ENCODE data around the gene CDK10. TPM values are rescaled to one million over a fixed set of nuclear protein-coding genes. Genes with fewer than 3 reads are reported as not detected.

CDK10 gene
- total RNA-seq, 2 donors from 2014 or later, result 86.1 to 92.7 TPM

DNA sequence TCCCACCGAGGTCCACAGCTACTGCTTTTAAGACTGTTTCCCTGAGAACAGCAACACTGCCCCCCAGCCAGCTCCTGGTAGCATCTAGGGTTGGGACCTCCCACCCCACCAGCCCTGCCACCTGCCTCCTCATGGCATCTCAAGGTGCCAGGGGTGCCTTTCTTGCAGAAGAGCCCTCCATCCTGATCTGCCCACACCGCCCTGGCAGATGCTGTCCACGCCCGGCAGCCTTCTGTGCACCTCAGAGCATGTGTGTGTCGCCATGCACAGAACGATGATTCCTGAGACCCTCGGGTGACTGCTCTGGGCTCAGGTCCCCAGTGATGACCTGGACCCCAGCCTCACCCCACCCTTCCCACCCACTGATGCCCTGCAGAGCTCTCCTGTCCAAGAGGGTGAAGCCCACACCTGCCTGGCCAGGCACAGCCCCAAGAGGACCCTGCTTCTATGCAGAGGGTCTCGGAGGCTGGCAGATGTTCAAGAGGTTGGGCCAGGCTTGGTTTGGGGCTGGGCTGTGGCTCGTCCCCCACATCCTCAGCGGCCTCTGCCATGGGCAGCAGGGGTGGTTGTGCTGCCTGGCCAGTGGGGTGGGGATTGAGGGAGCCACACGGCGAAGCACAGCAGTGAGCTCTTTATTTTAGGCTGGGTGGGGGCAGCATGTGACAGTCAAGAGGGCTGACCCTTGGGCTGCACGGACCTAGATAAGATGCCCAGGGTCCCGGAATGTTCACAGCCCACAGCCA is 20.2 kb downstream of the CDK10 start:
- ATAC-seq (no peak), DNase-seq (no peak)
- intact Hi-C loops (cut with DNase I, micrococcal nuclease), result loop anchor here (10.0 kb wide), 1 partner anchor 88 kb away; no protein-coding TSS in a partner anchor

DNA sequence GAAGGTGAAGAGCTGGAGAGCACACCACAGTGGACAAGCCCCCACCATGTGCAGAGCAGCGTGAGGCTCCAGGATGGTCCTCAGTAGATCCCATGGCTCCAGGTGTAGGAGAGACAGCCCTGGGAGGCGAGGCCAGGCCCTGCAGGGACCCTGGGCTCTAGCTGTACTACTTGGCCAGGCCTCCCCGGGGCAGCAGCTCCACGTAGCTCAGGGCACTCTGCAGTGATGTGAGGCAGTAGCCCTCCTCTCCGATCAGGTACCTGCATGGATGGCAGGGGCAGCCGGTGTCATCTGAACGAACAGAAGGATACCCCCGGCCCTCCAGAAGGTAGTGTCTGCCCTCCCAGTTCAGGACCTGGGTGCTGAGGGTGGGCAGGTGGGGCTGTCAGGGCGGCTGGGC is 21.2 kb downstream of the CDK10 start:
- intact Hi-C loops (cut with DNase I, micrococcal nuclease), result loop anchor here (10.0 kb wide), 1 partner anchor 87 kb away; no protein-coding TSS in a partner anchor
- DNase-seq (no peak), ATAC-seq (no peak)

DNA sequence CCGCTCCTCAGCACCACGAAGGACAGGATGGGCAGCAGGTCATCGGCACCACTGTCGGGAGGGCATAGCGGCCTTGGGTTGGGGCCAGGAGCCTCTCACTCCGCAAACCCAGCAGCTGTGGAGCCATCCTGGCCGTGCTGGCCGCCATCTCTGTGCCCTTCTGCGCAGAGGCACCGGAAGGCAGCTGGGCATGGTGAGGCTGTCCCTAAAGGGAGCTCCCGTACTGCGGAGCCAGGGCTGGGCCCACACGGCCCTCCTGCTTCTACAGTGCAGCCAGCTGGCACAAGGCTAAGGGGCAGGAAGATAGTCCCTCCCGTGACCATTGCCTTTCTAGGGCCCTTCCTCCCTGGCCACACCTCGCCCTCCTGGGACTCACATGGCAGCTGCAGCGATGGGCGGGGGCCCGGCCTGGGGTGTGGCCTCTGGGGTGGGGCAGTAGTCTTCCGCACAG is 22.0 kb downstream of the CDK10 start:
- ATAC-seq, result peak; percentile 82
- intact Hi-C loops (cut with DNase I, micrococcal nuclease), result loop anchor here (10.0 kb wide), 1 partner anchor 86 kb away; no protein-coding TSS in a partner anchor
- peak; percentile 77 to 78 for DNase-seq

DNA sequence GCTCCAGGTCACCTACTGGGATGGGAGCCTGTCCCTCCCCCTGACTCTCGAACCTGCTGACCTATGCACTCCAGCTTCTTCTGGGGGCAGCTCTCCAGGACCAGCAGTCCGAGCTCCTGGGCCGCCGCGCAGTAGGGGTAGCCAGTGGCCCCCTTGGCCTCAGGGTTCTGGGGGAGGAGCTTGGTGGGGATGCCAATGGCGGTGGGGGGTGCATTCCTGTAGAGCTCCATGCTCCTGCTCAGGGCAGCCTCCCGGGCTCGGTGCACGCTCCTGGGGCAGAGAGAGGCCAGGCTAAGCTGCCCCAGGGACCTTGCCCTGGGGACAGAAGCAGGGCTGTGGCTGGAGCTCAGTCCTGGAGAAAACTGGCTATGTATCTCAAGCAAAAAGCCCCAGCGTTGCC is 22.7 kb downstream of the CDK10 start:
- DNase-seq (no peak), ATAC-seq (no peak)
- intact Hi-C loops (cut with DNase I, micrococcal nuclease), result loop anchor here (10.0 kb wide), 1 partner anchor 86 kb away; no protein-coding TSS in a partner anchor

DNA sequence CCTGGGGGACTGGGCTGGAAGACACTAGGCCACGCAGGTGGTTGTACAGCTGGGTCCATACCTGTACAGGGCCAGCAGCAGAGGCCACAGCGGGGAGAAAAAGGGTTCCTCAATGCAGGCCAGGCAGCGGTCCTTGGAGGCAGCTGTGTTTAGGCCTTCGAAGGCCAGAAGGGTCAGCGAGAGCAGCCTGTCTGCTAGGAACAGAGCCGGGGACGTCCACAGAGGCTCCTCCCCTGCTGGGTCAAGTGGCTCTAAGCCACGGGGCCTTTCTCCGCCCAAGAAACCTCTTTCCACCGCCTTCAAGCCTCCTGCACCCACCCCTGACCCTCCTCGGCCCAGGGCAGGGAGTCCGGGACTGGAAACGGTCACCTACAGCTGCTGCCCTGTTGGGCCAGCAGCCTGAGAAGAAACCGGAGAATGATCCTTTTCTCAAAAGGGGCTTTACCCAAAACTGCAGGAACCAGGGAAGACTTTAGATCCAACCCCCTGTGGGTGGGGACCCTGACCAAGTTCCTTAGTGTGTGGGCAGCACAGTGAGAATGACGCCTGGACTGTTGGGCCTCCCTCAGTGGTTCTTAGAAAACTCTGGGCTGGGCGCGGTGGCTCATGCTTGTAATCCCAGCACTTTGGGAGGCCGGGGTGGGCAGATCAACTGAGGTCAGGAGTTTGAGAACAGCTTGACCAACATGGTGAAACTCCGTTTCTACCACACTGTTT is 23.4 kb downstream of the CDK10 start:
- ATAC-seq (no peak), DNase-seq (no peak)
- intact Hi-C loops (cut with DNase I, micrococcal nuclease), result loop anchor here (10.0 kb wide), 1 partner anchor 85 kb away; no protein-coding TSS in a partner anchor

DNA sequence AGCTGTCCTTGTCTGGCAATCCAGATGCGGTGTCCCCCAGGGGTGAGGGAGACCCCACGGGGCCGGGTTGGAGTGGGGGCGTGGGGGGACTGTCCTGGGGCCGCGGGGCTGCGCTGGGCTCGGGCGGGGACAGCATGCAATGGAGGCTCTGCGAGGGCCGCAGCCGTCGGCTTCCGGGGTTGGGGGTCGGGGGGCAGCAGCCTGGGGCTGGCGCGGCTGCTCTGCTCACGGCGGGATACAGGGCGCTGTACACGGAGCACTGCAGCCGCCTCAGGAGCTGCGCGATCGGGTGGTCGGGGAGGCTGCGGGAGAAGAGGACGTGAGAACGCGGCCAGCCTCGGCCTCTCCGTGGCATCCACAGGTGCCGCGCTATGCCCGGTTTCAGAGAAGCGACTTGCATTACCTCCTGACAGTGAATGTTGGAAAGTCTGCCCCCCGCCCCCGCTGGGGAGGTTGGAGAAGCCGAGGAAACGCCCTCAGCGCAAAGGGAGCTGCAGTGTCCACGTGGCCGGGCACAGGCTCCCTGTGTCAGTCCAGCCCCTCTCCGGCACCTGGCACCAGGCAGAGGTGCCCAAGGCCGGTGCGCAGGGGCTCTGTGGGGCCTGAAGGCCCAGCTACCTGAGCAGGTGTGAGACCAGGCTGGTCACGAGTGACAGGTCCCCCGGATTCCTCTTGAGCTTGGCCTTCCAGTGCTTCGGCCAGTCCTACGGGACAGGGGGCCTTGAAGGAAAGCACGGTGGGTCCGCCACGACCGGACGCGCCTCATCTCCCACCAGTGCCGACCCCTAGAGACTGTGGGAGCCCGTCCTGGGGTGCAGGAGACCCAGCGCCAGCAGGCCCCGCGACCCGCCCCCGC is 24.4 kb downstream of the CDK10 start:
- ATAC-seq (no peak), DNase-seq (no peak)
- intact Hi-C loops (cut with DNase I, micrococcal nuclease), result no loop called here

DNA sequence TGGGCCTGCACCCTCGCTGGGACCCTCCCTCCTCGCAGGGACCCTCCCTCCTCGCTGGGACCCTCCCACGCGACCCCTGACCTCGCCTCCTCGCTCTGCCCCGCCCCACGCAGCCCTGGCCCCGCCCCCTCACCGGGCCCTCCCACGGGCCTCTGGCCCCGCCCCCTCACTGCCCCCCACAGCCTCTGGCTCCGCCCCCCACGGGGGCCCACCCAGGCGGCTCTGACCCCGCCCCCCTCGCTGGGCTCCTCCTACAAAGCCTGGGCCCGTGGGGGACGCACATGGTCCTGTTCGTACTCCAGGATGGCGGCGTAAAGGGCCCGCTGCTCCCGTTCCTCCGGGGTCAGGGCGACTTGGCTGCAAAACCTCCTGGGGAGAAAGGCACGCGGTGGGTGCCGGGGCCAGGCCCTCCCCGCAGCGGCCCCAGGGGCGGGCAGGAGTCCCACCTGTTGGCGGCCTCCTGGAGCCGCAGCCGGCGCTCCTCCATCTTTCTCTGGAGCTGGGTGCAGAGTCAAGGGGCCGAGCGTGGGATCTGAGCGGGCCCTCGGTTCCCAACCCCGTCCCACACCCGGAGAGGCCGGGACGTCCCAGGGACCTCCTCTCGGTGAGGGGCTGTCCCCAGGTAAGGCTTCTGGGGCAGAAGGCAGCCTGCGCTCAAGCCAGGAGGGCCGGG is 25.2 kb downstream of the CDK10 start:
- DNase-seq (peak in 1 of 2 donors; percentile 81), ATAC-seq (peak; percentile 65)
- intact Hi-C loops (cut with DNase I, micrococcal nuclease), result no loop called here

DNA sequence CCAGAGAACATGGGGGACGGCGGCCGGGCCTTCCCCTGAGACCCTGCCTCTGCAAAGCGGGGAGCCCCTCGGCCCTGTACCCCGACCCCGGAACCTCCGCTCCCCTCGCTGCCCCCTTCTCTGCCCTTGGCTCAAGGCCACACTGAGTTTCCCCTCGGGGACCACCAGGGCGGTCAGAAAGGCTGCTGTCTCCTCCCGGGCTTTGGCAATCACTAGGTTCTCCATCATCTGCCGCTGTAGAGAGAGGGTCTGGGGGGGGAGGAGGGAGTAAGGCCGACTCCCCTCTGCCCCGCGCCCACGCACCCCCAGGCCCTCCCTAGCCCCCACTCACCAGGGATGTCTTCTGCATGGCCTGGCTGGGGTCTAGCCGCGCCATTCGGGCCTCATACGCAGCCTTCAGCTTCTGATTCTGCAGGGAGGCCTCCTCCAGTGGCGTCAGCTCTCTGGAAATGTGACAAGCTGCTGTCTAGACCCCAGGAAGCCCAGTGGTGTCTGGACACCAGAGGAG is 25.8 kb downstream of the CDK10 start:
- no peak for ATAC-seq
- intact Hi-C loops (cut with DNase I, micrococcal nuclease), result no loop called here
- no peak for DNase-seq

DNA sequence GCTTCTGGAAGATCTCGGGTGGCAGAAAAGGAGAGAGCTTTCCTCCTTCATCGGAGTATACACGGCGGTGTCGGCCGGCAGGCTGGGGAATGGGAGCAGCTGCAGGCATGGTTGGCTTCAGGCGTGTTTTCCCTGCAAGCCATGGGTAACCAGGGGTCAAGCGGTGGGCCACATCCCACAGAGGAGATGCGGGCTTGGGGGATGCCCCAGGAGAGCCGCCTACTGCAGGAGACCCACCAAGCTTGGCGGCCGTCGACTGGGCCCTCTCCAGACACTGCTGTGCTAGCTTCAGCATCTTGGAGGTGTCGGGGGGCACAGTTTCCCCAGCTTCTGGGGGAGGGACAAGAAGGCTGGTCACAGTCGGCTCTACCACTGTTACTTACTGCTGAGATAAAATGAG is 30.0 kb downstream of the CDK10 start:
- intact Hi-C loops (cut with DNase I, micrococcal nuclease), result no loop called here
- DNase-seq (no peak), ATAC-seq (no peak)

DNA sequence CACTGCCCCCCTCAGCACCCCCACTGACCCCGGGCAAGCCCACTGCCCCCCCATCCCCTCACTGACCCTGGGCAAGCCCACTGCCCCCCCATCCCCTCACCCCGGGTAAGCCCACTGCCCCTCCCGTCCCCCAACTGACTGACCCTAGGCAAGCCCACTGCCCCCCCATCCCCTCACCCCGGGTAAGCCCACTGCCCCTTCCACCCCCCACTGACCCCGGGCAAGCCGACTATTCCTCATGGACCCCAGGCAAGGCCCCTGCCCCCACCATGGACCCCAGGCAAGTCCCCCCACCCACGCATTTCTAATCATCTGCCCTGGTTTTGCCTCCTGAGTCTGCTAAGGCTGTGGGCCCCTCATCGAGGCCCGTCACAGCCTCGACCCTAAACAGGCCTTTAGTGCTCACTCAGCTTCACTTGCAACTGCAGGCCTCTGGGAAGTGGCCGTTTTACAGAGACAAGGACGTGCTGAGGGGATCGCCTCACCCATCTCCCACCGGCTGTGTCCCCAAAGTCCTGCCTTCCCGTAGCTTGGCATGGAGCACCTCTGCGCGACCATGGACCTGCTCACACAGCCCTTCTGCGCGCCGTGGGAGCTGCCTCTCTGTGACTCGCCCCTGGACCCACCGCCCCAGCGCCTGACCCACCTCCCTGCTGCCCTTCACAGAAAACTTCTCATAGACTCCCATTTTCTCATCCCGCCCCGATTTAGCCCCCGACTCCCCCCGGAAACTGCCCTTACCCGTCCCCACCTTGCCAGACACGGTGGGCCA is 30.6 kb downstream of the CDK10 start:
- ATAC-seq (no peak), DNase-seq (no peak)
- intact Hi-C loops (cut with DNase I, micrococcal nuclease), result no loop called here

DNA sequence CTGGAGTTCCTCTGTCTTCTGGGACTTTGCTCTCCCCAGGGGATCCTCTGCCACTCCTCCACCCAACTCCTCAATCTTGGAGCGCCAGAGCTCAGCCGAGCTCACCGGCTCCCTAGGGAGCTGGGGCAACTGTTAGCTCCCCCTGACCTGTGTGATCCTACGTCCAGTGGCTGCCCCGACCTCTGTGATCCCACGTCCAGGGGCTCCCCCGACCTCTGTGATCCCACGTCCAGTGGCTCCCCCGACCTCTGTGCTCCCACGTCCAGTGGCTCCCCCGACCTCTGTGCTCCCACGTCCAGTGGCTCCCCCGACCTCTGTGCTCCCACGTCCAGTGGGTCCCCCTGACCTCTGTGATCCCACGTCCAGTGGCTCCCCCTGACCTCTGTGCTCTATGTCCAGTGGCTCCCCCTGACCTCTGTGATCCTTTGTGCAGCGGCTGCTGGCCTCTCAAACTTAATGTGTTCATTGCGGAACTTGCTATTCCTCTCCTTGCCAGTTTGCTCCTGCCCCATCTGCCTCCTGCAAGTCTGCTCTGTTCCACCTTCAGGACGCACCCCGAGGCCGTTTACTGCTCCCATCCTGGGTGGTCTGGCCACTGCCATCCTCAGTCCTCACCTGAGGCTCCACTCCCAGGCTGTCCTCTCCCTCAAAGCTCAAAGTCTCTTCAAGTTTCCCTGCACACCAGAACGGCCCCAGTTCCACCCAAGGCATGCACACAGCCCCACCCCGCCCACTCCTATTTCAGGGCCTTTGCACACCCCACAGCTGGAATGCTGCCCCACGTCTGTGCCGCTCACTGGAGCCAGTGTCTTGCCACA is 31.4 kb downstream of the CDK10 start:
- DNase-seq (no peak), ATAC-seq (no peak)
- intact Hi-C loops (cut with DNase I, micrococcal nuclease), result no loop called here

DNA sequence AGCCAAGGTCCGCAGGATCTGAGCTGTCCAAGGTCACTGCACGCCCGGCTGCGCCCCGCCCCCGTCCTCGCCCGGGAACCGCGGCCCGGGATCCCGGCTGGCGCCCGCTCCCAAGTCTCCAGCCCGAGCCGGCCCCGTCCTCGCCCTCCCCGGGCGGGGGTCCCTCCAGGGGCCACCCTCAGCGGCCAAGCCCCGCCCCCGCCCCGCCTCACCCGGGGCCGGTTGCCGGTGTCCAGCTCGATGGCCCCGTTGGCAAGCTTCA is 34.0 kb downstream of the CDK10 start:
- intact Hi-C loops (cut with DNase I, micrococcal nuclease), result no loop called here
- peak; percentile 63 to 80 for DNase-seq

DNA sequence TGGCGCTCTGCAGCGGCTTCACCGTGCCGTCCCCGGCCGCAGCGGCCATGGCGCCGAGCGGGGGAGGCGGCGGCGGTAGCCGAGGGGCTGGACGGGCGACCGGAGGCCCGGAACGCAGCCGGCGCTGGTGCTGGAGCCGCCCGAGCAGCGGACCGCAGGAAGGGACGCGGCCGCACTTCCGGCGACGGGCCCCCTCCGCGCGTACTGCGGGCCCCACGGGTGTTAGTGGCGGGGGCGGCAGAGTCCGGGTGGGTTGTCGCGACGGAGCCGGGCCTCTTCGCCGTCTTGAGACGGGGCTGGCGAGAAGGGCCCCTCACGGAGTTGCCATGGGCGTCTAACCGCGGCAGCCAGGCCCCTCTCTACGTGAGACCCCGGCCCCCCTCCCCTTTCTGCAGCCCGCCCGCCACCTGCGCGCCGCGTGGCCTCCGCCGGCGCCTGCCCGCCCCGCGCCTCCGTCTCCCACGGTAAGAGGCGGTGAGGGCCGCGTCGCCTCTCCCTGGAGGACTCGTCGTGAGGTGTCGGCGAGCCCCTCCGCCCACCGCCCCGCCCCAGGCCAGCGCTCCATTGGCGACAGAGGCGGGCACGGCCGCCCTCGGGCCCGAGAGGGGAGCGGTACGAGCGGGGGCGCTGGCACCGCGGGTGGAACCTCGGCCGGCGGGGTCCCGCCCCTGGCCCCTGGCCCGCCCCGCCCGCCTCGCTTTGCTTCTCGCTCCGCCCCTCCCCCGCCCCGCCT is 34.5 kb downstream of the CDK10 start, which contains the start of the genes VPS9D1 and ZNF276:
VPS9D1 (minus strand) TSS at position 86 of the 733 bp plus-strand sequence; CDS start at position 49, 37 bp downstream.
ZNF276 (plus strand) TSS at position 725 of the 733 bp plus-strand sequence. CDS start 104 bp downstream, outside the sequence.
- DNase-seq, result peak; percentile 83 to 93
- intact Hi-C loops (cut with DNase I, micrococcal nuclease), result no loop called here
- ATAC-seq, result peak; percentile 61

More for the DNA sequence above, 34.0 kb downstream of the CDK10 start:
- ATAC-seq, result peak; percentile 38

DNA sequence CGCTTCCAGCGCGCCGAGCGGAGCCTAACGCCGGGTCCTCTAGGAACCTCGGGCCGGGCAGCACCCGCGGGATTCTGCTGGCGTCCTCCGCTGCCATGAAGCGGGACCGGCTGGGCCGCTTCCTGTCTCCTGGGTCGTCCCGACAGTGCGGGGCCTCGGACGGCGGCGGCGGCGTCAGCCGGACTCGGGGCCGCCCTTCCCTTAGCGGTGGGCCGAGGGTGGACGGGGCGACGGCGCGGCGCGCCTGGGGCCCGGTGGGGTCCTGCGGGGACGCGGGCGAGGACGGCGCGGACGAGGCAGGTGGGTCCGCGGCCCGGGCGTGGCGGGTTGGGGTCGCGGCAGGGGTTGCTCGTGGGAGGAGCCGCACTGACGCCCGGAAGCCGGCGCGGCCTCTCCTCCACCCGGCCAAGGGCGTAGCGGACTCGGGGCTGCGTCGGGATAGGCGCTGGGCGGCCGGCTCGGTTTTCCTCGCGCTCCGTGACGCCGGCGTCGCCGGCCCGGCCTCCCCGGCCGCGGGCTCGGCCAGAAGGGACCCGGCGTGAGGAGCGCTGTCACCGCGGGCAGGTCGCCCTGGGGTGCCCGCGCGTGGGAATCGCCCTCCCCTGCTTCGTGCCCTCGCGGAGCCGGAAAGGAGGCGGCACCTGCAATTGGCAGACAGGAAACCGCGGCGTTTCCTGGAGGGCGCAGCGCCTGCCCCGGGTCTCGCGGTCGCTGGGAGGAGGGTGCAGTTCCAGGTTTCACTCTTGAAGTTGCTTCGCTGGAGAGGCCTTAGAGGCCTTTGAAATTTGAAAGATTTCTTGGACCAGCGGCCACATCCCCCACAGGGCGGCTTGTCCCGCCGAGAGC is 35.3 kb downstream of the CDK10 start:
- intact Hi-C loops (cut with DNase I, micrococcal nuclease), result no loop called here
- DNase-seq (peak; percentile 73 to 80), ATAC-seq (peak; percentile 46)

All from left colon (tissue), 2 donors.